Measurements from ENCODE around the gene NR5A2.

The NR5A2 gene

DNA sequence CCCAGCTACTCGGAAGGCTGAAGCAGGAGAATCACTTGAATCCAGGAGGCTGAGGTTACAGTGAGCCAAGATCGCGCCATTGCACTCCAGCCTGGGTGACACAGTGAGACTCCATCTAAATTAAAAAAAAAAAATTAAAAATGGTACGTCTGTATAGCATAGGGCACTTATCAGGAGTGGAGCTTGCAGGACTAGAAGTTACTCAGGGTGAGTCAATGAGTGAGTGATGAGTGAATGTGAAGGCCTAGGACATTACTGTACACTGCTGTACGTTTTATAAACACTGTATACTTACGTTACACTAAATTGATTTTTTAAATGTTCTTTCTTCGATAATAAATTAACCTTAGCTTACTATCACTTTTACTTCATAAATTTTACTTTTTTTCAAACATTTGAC is 183.6 kb downstream of the NR5A2 start:
- Histone ChIP-seq H3K4me3 (ENCODE audit: low read length) (no peak overlapping the region), H3K4me1 (ENCODE audit: control insufficient read depth, insufficient read depth, low read length) (no peaks in the 10 kb centered on the region), H3K36me3 (ENCODE audit: control insufficient read depth, insufficient read depth, low read length) (no peaks in the 10 kb centered on the region), H3K27me3 (ENCODE audit: control insufficient read depth, insufficient read depth, low read length) (no peaks in the 10 kb centered on the region), H3K9ac (ENCODE audit: low read length) (no peak overlapping the region), H3K27ac (ENCODE audit: low read depth, low read length) (no peak overlapping the region)

DNA sequence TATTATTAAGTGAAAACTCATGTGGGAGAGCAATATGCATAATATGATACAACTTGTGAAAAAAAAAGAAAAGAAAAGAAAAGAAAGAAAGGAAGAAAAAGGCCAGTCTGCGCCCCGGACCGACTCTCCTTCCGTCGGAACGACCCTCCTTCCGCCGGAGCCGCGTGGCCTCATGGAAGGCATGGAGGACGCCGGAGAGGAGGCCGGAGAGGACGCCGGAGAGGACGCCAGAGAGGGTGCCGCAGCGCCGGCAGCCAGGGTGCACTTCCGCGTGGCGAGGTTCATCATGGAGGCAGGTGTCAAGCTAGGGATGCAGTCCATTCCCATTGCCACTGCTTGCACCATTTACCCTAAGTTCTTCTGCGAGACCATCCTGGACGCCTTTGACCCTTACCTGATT is 185.9 kb downstream of the NR5A2 start:
- Histone ChIP-seq H3K27me3 (ENCODE audit: control insufficient read depth, insufficient read depth, low read length) (no peaks in the 10 kb centered on the region), H3K36me3 (ENCODE audit: control insufficient read depth, insufficient read depth, low read length) (no peaks in the 10 kb centered on the region), H3K27ac (ENCODE audit: low read depth, low read length) (no peak overlapping the region), H3K4me3 (ENCODE audit: low read length) (no peak overlapping the region), H3K4me1 (ENCODE audit: control insufficient read depth, insufficient read depth, low read length) (no peaks in the 10 kb centered on the region), H3K9ac (ENCODE audit: low read length) (no peak overlapping the region)

DNA sequence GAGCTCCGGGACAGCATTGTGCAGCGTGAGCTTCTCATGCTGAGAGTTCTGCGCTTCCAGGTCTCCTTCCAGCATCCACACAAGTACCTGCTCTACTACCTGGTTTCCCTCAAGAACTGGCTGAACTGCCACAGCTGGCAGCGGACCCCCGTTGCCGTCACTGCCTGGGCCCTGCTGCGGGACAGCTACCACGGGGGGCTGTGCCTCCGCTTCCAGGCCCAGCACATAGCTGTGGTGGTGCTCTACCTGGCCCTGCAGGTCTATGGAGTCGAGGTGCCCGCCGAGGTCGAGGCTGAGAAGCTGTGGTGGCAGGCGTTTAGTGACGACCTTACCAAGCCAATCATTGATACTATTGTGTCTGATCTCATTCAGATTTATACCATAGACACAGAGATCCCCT is 186.4 kb downstream of the NR5A2 start:
- Histone ChIP-seq H3K4me1 (ENCODE audit: control insufficient read depth, insufficient read depth, low read length) (no peaks in the 10 kb centered on the region), H3K36me3 (ENCODE audit: control insufficient read depth, insufficient read depth, low read length) (no peaks in the 10 kb centered on the region), H3K9ac (ENCODE audit: low read length) (no peak overlapping the region), H3K27ac (ENCODE audit: low read depth, low read length) (no peak overlapping the region), H3K4me3 (ENCODE audit: low read length) (no peak overlapping the region), H3K27me3 (ENCODE audit: control insufficient read depth, insufficient read depth, low read length) (no peaks in the 10 kb centered on the region)

DNA sequence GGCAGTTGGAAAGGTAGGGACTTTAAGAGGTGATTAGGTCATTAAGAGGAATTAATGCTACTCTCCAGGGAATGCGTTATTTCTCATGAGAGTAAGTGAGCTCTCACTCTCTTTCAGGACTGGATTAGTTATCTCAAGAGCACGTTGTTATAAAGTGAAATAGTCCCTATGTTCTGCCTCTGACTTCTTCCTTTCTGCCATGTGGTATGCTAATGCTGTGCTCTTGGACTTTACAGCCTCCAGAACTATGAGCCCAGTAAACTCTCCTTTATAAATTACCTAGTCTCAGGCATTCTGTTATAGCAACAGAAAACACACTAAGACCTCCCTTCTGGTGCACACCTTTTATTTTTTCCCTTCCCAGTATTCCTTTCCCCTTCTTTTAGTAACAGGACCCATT is 187.8 kb downstream of the NR5A2 start:
- Histone ChIP-seq H3K4me3 (ENCODE audit: low read length) (no peak overlapping the region), H3K4me1 (ENCODE audit: control insufficient read depth, insufficient read depth, low read length) (no peaks in the 10 kb centered on the region), H3K27ac (ENCODE audit: low read depth, low read length) (no peak overlapping the region), H3K27me3 (ENCODE audit: control insufficient read depth, insufficient read depth, low read length) (no peaks in the 10 kb centered on the region), H3K9ac (ENCODE audit: low read length) (no peak overlapping the region), H3K36me3 (ENCODE audit: control insufficient read depth, insufficient read depth, low read length) (no peaks in the 10 kb centered on the region)

DNA sequence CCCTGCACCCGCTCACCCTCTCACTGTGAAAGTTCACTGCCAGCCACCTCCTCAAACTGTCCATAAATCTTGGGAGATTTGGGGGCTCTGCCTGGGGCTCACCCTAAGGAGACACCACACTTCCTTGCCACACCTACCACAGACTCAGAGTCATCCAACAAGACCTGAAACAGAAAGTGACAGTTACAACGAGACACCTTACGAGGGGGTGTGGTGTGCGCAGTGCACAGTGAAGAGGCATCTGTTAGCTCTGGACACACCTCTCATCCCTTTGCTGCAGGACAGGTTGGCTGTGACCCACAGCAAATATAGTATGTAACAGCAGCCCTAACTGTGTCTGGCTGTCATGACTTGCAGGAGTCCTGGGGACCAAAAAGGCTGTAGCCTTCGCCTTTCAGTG is 190.2 kb downstream of the NR5A2 start:
- Histone ChIP-seq H3K4me3 (ENCODE audit: low read length) (no peak overlapping the region), H3K27me3 (ENCODE audit: control insufficient read depth, insufficient read depth, low read length) (no peaks in the 10 kb centered on the region), H3K4me1 (ENCODE audit: control insufficient read depth, insufficient read depth, low read length) (no peaks in the 10 kb centered on the region), H3K27ac (ENCODE audit: low read depth, low read length) (no peak overlapping the region), H3K9ac (ENCODE audit: low read length) (no peak overlapping the region), H3K36me3 (ENCODE audit: control insufficient read depth, insufficient read depth, low read length) (no peaks in the 10 kb centered on the region)

DNA sequence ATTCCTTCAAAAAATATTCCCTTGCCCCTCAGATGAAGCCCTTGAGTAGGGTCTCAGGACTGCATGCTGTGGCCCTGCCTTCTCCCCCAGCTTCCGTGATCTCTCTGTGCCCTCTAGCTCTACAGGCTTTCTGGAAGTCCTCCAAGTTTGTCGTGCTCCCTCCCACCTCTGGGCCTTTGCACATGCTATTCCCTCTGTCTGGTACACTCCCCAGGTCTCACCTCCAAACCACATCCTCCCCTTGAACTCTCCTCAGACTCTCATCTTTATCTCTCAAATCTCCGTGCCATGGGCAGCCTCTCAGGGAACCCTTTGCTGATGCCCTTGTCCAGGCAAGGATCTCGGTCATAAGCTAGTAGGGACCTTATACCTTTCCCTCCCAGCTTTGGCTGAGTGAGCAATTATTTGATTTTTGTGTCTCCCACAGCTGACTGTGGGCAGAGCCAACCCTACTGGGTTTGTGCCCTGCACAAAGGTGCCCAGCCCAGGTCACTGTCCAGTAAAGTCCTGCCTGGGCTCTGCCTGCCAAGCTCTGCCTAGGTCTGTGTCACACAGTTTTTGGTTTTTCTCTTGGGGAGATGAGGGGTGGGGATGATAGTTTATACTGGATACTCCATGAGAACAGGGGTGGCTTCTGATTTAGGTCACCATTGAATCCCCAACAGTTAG is 194.2 kb downstream of the NR5A2 start:
- no peaks in the 10 kb centered on the region for H3K4me1 ChIP-seq (ENCODE audit: control insufficient read depth, insufficient read depth, low read length)
- H3K27me3 ChIP-seq (ENCODE audit: control insufficient read depth, insufficient read depth, low read length): no peaks in the 10 kb centered on the region
- no peak overlapping the region for H3K27ac ChIP-seq (ENCODE audit: low read depth, low read length)
- no peaks in the 10 kb centered on the region for H3K36me3 ChIP-seq (ENCODE audit: control insufficient read depth, insufficient read depth, low read length)
- no peak overlapping the region for H3K9ac ChIP-seq (ENCODE audit: low read length)
- H3K4me3 ChIP-seq (ENCODE audit: low read length): no peak overlapping the region

DNA sequence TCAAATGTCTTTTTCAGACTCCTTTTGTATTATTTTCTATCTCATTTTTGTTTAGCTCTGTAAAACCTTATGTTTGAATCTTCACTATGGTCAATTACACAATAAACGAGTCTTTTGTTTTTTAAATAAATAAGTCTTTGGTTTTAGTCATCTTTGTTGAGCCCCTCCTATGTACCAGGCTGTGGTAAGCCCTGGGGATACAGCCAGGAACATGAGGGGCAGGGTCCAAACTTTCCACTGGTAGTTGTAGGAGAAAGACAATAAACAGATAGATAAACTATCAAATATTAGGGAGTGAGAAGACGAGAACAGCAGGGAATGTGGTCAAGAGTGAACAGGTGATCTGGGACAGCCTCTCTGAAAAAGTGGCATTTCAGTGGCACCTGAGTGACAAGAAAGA is 195.7 kb downstream of the NR5A2 start:
- no peaks in the 10 kb centered on the region for H3K4me1 ChIP-seq (ENCODE audit: control insufficient read depth, insufficient read depth, low read length)
- H3K36me3 ChIP-seq (ENCODE audit: control insufficient read depth, insufficient read depth, low read length): no peaks in the 10 kb centered on the region
- no peak overlapping the region for H3K27ac ChIP-seq (ENCODE audit: low read depth, low read length)
- no peaks in the 10 kb centered on the region for H3K27me3 ChIP-seq (ENCODE audit: control insufficient read depth, insufficient read depth, low read length)
- no peak overlapping the region for H3K4me3 ChIP-seq (ENCODE audit: low read length)
- no peak overlapping the region for H3K9ac ChIP-seq (ENCODE audit: low read length)

DNA sequence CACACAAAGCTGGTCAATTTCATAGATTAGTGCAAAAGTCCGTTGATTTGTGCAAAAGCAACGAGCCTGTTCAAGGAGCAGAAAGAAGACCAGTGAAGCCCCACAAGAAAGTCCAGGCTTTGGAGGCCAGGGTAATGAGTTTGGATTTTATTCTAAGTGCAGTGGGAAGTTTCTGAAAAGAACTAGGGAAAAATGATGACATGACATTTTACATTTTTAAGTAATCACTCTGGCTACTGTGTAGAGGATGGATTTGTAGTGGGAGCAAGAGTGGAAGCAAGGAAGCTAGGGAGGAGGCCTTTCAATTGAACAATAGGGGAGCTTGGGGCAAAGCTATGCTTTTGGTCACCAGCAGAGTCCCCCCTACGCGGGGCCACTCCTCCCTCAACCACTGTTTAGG is 196.1 kb downstream of the NR5A2 start:
- Histone ChIP-seq H3K4me3 (ENCODE audit: low read length) (no peak overlapping the region), H3K9ac (ENCODE audit: low read length) (no peak overlapping the region), H3K27me3 (ENCODE audit: control insufficient read depth, insufficient read depth, low read length) (no peaks in the 10 kb centered on the region), H3K4me1 (ENCODE audit: control insufficient read depth, insufficient read depth, low read length) (no peaks in the 10 kb centered on the region), H3K36me3 (ENCODE audit: control insufficient read depth, insufficient read depth, low read length) (no peaks in the 10 kb centered on the region), H3K27ac (ENCODE audit: low read depth, low read length) (no peak overlapping the region)

DNA sequence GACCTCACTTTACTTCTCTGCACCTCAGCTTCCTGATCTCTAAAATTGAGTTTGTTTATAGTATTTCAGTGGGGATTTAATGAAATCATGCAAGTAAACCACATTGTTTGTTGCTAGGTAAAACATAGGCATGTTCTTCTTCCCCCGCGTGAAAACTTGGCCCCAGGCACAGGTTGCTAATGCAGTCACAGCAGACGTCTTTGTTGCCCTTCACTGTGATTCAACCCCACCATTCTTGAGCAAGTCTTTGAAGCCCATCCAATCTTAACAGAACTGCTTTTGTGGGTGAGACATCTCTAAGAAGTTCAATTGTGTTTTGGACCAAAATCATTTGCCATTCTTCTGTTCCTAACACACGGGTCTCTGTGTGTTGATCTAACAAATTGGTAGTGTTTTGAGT is 196.8 kb downstream of the NR5A2 start:
- Histone ChIP-seq H3K4me1 (ENCODE audit: control insufficient read depth, insufficient read depth, low read length) (no peaks in the 10 kb centered on the region), H3K4me3 (ENCODE audit: low read length) (no peak overlapping the region), H3K27me3 (ENCODE audit: control insufficient read depth, insufficient read depth, low read length) (no peaks in the 10 kb centered on the region)

DNA sequence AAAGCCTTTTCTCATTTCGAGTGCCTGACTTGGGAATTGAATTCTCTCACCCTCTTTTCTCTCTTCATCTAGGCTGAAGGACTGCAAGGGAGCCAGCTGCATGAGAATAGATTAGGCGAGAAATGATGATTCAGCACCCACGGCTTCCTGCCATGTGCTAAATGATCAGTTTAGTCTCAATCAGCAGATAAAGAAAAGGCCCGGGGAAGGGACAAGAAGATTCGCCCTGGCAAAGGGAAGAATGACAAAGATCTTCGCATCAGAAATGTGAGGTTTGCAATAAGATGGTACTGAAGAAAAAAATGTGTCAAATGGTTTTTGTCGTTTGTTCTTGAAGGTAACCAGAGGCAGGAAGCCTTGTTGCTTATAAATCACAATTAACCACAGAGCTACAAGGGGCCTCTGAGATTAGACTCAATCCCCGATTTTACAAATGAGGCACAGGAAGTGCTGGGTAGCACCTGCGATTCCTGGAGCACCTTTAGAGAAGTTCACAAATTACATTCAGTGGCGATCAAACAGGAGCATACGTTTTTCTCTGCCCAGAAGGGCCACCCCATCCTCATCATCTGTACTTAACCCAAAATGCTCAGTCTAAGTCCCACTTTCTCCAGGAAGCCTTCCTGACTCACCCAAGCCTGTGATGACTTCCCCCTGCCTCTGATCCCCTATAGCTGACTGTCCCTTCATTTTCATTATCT is 198.9 kb downstream of the NR5A2 start:
- Histone ChIP-seq H3K4me1 (ENCODE audit: control insufficient read depth, insufficient read depth, low read length) (no peaks in the 10 kb centered on the region), H3K4me3 (ENCODE audit: low read length) (no peak overlapping the region), H3K36me3 (ENCODE audit: control insufficient read depth, insufficient read depth, low read length) (no peaks in the 10 kb centered on the region), H3K27me3 (ENCODE audit: control insufficient read depth, insufficient read depth, low read length) (no peaks in the 10 kb centered on the region), H3K9ac (ENCODE audit: low read length) (no peak overlapping the region), H3K27ac (ENCODE audit: low read depth, low read length) (no peak overlapping the region)

More for the DNA sequence above, 196.8 kb downstream of the NR5A2 start:
- no peak overlapping the region for H3K9ac ChIP-seq (ENCODE audit: low read length)
- no peaks in the 10 kb centered on the region for H3K36me3 ChIP-seq (ENCODE audit: control insufficient read depth, insufficient read depth, low read length)
- no peak overlapping the region for H3K27ac ChIP-seq (ENCODE audit: low read depth, low read length)

DNA sequence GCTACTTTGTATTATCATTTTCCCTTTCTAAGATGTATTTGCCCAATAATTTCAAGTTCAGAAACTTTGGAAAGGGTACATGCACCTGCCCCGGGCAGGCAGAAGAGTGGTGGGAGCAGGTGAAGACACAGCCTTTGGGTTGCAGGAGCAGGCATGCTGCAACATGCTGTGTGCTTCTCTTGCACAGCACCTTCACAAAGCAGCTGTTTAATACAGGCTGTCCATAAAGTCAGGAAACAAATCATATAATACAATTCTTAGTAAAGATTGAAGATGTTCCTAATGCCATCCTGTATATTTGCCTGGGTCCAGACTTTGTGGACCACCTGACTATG is 199.4 kb downstream of the NR5A2 start:
- Histone ChIP-seq H3K4me3 (ENCODE audit: low read length) (no peak overlapping the region), H3K36me3 (ENCODE audit: control insufficient read depth, insufficient read depth, low read length) (no peaks in the 10 kb centered on the region), H3K4me1 (ENCODE audit: control insufficient read depth, insufficient read depth, low read length) (no peaks in the 10 kb centered on the region), H3K27ac (ENCODE audit: low read depth, low read length) (no peak overlapping the region), H3K9ac (ENCODE audit: low read length) (no peak overlapping the region), H3K27me3 (ENCODE audit: control insufficient read depth, insufficient read depth, low read length) (no peaks in the 10 kb centered on the region)

Data from rectal smooth muscle tissue (tissue), 1 donor.